Adipose tissue (tissue), 3 donors: Measurements from ENCODE around the gene NFKBIZ. TPM values are rescaled to one million over a fixed set of nuclear protein-coding genes. Genes with fewer than 3 reads are reported as not detected.
"Not testable (repeated sequence)": the region's sequence is repeated elsewhere in the genome, so short reads cannot be mapped to it uniquely, and the experiment has no call there.

Experiments used
- H3K27ac ChIP-seq: one replicate; pipeline ENCODE4 v1.5.1; 2013; ENCODE audit warnings: low read depth, low read length
- WGBS, 3 donors: extraction: QIAGEN DNeasy Blood & Tissue Kit; methylation state at CpG; one replicate each; pipeline ENCODE4 v1.1.7; 2013; 5-methylcytosine and 5-hydroxymethylcytosine counted together
- polyA plus RNA-seq, 3 donors: library from polyadenylated mRNA; stranded (reverse); fragments of 200-250 nt; gene quantifications; one replicate each; pipeline ENCODE4 v1.2.3, GENCODE V29; 2013
- donor health status: healthy with polysubstance abuse.
- donor health status: Bipolar disorder and iron deficiency.
- donor health status: healthy.

The NFKBIZ gene
- polyA plus RNA-seq, 3 donors, result 9.4 to 94.0 (median 41.7) TPM

DNA sequence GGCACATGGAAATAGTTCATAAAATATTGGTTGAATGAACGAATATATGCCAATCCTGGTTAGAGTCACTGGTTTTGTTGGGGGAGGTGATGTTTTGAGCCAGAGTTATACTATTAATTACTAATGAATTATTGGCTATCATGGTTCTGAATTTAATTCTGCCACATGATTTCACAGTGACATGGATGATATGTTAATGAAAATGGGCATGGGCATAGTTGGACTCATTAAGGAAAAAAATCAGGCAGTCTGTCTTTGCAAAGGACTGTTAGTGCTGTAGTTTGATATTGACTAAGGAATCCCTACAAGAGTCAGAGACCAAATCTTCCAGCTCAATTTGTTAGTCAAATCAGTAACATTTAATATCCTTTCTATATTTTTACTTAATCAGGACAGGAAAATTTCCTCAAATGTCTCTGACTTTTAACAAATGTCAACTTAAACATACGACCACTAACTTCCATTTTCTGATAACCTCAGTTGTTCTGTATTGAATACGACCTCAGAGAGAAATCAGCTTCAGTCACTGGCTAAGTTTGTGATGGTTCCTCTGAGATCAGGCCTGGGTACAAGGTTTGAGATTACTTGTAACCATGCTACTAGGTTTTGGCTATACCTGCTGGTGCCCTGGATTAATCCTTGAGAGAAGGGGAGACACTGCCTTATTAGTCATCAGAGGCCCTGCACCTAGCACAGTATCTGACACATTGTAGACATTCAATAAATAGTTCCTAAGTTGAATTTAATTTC lies 13.3 kb downstream of the NFKBIZ start:
- WGBS, 3 donors, result 82 to 87% (median 86%) methylated on average over 3 of the region's 3 CpGs

DNA sequence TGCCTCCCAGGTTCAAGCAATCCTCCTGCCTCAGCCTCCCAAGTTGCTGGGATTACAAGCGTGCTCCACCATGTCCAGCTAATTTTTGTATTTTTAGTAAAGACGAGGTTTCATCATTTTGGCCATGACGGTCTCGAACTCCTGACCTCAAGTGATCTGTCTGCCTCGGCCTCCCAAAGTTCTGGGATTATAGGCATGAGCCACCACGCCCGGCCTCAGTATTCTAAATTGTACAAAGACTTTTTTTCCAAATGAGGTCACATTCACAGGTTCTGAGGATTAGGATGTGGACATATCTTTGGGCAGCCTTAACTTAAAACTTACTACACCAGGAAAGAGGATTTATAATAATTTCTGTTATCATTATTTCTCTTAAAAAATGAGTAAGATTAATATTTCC lies 15.6 kb downstream of the NFKBIZ start:
- not testable (repeated sequence) for H3K27ac ChIP-seq
- WGBS, 3 donors, result 94 to 97% (median 95%) methylated on average over 7 of the region's 7 CpGs

More for the DNA sequence above, 13.3 kb downstream of the NFKBIZ start:
- no peak overlapping the region for H3K27ac ChIP-seq

DNA sequence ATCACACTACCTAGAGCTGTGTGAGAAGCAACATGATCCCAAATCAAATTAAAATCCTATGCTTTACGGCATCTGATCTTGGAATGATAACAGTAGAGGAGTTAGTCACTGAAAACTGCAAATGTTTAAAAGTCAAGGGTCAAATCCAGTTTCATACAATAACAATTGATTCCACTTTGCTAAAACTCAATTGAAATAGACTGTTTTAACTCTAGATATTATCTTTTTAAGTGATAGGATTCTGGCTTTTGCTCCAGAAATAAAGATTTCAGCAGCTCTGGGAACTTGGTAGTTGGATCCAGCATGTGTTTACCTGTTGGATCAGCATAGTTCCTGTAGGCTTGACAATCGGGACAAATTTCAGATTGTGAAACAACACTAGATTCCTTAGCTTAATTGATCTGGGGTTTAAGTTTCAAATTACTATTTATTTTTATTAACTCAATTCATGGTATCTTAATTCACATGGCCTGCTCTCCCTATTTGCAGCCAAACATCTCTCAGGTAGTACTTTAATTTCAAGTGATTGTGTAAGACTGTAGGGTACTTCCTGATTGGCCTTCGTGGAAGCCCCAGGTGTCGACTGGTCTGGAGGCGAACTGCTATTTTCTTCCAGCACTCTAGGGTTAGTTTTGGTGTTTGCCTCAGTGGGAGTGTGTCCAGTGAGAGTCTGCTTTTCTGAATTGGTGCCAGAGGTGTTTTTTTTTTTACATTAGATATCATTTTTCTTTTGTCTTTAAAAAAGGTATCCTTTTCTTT lies 16.6 kb downstream of the NFKBIZ start:
- WGBS, 3 donors, result 40 to 60% (median 60%) methylated on average over 5 of the region's 5 CpGs
- no peak overlapping the region for H3K27ac ChIP-seq

DNA sequence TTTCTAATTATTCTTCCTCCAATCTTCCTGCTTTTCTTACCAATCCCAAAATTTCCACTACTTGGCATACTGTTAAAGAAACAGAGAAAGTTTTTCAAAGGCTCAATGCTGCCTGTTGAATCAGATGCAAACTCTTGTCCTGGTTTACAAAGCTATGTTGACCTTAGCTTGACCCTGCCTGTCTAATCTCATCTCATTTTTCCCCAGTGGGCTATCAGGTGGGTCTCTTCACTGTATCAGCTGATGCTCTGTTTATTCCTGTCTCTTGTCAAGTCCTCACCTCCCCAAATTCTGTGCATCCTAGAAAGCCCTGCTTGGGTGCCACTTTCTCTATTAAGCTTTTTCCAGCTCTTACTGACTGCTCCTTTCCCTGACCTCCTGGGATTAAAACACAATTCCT lies 18.2 kb downstream of the NFKBIZ start:
- H3K27ac ChIP-seq, result no peak overlapping the region

DNA sequence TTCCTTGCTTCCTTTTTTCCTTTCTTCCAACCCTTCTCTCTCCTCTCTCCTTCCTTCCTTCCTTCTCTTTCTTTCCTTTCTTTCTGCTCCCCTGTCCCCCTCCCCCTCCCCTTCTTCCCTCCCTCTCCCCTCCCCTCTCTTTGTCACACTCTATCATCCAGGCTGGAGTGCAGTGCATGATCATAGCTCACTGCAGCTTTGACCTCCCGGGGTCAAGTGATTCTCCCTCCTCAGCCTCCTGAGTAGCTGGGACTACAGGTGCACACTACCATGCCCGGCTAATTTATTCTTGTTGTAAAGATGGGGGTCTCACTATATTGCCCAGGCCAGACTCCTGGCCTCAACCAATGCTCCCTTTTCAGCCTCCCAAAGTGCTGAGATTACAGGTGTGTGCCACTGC lies 18.7 kb downstream of the NFKBIZ start:
- 88 to 94% (median 91%) methylated on average over 2 of the region's 2 CpGs for WGBS, 3 donors
- H3K27ac ChIP-seq, result no peak overlapping the region

DNA sequence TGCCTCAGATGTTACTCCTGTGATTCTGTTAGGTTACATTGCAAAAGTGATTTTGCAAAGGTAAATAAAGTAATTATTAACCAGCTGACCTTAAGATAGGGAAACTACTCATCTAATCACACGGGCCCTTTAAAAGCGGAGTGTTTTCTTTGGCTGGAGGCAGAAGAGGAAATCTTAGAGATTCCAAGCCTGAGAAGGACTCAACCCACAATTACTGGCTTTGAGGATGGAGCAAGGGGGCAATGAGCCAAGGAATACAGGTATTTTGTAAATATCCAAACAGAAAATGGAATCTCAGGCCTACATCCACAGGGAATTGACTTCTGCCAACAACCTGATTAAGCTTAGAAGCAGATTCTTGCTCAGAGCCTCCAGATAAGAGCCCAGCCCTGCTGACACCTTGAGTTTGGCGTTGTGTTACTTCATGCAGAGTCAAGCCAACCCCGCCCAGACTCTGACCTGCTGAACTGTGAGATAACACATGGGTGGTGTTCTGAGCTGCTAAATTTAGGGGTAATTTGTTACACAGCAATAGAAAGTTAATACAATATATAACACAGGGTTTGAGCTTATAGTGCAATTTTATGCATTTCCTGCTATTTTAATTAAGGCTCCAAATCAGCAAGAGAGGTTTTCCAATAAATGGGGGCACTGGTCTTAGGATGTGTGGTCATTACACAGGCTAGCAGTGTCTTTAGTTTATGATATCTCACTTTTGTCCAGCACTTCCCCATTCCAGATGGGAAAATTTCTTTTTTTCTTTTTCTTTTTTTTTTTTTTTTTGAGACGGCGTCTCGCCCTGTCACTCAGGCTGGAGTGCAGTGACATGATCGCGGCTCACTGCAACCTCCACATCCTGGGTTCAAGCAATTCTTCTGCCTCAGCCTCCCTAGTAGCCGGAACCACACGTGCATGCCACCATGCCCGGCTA lies 19.5 kb downstream of the NFKBIZ start:
- H3K27ac ChIP-seq, result no peak overlapping the region
- 71 to 77% (median 71%) methylated on average over 12 of the region's 12 CpGs for WGBS, 3 donors

DNA sequence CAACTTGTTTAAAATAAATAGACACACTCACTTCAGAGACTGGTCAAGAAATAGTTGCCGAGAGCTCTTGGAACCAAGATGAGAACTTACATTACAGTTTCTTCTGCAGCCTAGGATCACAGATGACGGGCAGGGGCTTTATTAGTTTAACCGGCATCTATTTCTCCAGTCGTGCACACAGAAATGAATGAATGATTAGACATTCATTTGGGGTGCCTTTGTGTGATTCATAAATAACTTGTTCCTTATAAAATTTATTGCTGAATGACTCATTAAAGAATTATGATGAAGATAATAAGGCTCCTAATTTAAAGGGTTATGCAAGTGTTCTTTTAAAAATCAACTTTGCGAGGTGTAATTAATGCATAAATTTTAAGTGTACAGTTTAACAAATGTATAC lies 20.8 kb downstream of the NFKBIZ start:
- 93 to 95% (median 94%) methylated on average over 5 of the region's 5 CpGs for WGBS, 3 donors

DNA sequence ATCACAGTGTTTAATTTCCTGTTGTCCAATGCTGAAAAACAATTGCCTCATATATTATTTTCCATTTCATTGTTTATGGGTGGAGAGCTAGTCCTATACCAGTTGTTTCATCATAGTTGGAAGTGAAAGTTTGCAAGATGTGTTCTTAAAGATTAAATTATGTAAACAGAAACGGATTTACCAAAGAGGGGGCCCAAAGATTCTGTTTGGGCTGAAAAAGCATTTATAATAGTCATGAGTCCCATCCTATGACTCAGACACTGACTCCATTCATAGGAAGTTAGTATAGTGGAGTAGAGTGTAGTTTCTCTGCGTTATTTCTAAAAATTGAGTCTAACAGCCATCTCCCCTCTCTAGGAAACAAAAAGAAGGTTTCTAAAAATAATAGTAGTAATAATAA lies 24.3 kb downstream of the NFKBIZ start:
- 69 to 75% (median 71%) methylated on average over 2 of the region's 2 CpGs for WGBS, 3 donors
- no peak overlapping the region for H3K27ac ChIP-seq

More for the DNA sequence above, 20.8 kb downstream of the NFKBIZ start:
- no peak overlapping the region for H3K27ac ChIP-seq

DNA sequence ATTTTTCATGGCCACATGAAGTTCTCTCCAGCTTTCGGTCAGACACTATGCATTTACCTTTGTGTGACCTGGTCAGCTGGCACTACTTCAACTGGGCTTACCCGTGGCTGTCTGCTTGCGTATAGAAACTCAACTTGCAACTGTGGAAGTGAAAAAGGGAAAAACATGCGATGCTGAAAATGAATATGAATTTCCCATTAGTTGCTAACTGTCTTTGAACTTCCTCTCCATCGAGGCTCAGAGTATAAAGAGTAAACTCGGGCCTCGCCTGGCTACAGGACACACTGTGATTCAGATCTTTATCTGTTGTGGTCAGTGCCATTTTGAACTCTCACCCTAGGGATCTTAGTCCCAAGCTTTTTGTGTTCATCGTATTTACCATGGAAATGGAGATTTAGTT lies 26.8 kb downstream of the NFKBIZ start:
- WGBS, 3 donors, result 64 to 80% (median 69%) methylated on average over 8 of the region's 8 CpGs
- no peak overlapping the region for H3K27ac ChIP-seq

DNA sequence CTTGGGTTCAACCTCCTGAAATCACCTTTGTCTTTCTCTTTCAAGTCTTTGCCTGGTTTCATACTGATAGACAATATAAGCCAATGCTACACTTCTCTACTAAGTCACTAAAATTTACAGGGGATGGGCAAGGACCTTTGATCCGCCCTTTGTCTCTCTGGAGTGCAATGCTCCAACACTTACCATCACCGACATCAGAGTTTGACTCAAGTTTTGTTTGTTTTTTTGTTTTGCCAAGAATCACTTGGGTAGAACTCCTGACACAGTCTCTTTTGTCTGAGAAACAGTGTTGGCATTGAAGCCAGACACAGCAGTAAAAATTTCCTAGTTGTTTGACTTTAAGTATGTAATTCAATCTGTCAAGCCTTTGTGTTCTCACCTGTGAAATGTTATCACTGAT lies 29.3 kb downstream of the NFKBIZ start:
- no peak overlapping the region for H3K27ac ChIP-seq
- 80 to 94% (median 88%) methylated on average over 2 of the region's 2 CpGs for WGBS, 3 donors

DNA sequence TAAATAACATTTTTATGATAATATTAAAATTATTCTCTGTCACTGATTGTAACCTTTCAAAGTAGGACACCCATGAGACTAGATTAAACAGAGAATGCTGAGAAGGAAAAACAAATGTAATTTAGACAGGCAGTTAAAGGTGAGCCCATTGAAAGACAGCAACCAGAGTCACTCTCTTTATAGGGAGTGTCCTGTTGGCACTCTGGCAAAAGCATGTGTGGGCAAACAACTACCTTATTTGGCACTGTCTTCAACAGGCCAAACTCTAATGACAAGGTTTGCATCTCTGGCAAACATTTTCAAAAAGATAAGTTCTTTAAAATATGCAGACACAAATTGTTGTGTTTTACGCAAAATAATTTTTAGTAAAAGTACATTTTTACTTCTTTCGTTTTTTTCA lies 29.8 kb downstream of the NFKBIZ start:
- WGBS, 3 donors, result 93 to 97% (median 95%) methylated on average over 2 of the region's 2 CpGs
- no peak overlapping the region for H3K27ac ChIP-seq

DNA sequence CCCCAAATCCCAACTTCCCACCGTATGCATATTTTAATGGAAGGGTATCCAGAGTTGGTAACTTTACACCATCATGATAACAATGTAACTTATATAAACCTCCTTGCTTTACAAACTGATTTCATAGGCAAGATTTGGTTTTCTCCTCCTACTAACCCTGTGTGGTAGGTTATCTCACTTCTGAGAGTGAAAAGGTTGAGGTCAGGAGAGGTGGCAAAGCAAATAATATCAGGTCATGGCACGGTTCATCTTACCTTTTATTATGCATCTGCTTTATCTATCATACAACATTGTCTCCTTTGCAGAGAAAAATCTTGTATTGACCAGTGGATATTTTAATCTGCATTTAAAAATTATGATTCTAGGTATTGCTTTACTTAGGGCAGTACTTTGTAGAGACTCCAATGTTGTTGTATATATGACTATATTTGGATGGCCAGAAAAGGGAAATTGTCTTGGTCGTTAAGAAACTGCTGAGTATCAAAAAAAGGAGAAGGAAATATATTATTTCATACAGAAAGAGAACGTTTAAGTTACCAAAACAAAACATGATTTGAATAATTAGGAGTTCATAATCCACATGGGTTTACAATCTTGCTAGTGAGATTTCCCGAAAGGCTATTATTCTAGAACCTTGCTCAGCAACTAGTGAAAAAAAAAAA lies 30.4 kb downstream of the NFKBIZ start:
- WGBS, 3 donors, result 45 to 58% (median 49%) methylated on average over 5 of the region's 5 CpGs
- no peak overlapping the region for H3K27ac ChIP-seq

DNA sequence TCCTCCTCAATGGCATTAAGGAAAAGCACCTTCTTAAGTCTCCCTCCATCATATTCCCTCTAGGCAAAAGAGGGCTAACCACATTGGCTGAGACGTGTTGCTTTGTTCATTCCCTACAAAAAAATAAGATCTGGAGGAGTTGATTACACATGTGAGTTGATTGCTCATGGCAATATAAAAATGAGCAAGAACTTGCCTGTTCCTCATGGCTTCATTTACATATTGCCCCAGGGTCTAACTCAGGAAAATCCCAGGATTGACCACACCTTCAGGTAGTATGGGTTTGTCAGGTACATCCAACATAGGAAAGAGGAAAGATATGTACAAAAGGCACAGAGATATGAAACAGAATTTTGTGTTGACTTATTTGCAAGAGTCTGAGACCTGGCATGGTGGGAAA lies 35.5 kb downstream of the NFKBIZ start:
- WGBS, 3 donors, result 90 to 96% (median 92%) methylated on average over 1 of the region's 1 CpG

DNA sequence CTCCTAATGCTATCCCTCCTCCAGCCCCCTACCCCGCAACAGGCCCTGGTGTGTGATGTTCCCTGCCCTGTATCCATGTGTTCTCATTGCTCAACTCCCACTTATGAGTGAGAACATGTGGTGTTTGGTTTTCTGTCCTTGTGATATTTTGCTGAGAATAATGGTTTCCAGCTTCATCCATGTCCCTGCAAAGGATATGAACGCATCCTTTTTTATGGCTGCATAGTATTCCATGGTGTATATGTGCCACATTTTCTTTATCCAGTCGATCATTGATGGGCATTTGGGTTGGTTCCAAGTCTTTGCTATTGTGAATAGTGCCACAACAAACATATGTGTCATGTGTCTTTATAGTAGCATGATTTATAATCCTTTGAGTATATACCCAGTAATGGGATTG lies 36.3 kb downstream of the NFKBIZ start:
- H3K27ac ChIP-seq, result not testable (repeated sequence)
- 90 to 95% (median 94%) methylated on average over 3 of the region's 3 CpGs for WGBS, 3 donors

More for the DNA sequence above, 35.5 kb downstream of the NFKBIZ start:
- H3K27ac ChIP-seq, result no peak overlapping the region

DNA sequence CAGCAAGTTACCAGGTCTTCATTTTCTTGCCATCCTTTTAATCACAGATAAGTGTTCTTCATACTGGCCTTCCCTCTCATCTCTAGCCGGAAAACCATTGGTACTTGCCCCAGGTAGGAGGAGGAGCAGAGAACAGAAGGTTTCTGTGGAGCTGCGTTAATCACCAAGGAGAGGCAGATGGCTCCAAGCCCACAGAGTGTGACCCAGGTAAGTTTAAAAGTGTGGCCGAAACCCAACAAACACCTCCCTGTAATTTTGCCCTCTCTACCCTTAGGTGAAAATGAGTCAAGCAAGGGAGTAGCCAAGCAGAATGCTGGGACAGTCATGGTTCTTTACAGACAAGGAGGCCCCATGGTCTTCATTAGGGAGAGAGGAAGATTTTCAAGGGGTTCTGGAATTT lies 37.3 kb downstream of the NFKBIZ start:
- 94 to 100% (median 97%) methylated on average over 3 of the region's 3 CpGs for WGBS, 3 donors
- no peak overlapping the region for H3K27ac ChIP-seq

DNA sequence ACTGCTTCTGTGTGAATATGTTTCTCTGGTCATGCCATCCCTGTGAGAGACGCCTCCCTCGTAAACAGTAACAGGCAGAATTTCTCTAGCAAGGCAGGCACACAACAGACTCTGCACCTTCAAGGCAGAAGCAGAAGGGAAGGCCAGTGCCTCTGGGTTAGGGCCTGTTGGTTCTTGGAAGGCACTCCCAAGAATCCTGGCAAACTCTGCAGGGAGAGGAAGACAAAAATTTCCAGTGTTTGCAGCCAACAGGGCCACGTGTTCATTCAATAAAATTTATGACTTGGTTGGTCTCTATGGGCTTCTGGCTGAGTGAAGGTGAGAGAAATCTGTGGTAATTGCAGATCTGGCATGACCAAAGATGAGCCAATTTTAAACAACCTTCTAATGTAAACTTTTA lies 39.3 kb downstream of the NFKBIZ start:
- H3K27ac ChIP-seq, result no peak overlapping the region
- 60 to 78% (median 69%) methylated on average over 3 of the region's 3 CpGs for WGBS, 3 donors

DNA sequence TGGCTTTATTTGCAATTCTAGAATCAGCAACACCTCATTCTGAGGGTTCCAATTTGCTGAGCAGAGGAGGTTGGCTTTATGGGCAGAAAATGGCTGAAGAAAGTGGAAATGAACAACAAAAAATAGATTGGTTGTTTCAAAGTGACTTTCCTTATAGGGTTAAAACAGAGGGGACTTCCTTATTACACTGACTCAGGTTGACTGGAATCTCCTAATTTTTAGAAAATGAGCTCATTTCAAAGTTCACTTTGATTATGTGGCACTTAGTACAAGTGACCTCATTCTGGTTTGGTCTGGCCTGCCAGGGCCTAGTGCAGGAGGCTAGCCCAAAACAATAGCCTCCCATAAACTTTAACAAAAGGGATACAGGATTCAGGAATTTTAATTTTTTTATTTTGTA lies 41.4 kb downstream of the NFKBIZ start:
- no peak overlapping the region for H3K27ac ChIP-seq

DNA sequence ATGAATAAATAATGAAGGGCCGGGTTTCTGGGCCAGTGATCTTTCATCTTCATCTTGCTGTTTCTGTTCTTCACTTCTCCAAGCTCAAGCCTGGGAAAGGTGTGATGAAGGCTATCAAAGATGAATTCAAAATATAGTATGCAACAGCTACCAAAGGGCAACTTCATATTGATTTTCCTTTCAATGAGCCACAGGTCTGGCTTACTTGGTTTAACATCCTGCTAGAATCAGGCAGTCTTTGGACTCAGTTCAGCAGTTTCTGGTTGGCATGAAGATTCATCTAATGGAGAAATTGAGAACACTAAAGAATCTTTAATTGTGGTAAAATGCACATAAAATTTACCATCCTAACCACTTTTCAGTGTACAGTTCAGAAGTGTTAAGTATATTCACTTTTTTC lies 43.3 kb downstream of the NFKBIZ start:
- no peak overlapping the region for H3K27ac ChIP-seq
- 89 to 93% (median 91%) methylated on average over 1 of the region's 1 CpG for WGBS, 3 donors
